ENCODE results near the gene FLVCR1.

The FLVCR1 gene

GRCh38 chr1:212945463-212946160 is 87.5 kb downstream of the FLVCR1 start:
- DNase-seq (ENCODE audit: low read depth in 2 of 2): no peak

GRCh38 chr1:212946872-212947271 is 88.8 kb downstream of the FLVCR1 start:
- no peak for DNase-seq (ENCODE audit: low read depth in 2 of 2)

All from stimulated activated CD8-positive, alpha-beta memory T cell treated with anti-CD3 and anti-CD28 coated beads, Interleukin-15, amount 100 ng/mL, for 48 hours (primary cell).